Measurements from ENCODE around the gene PCGF1.

Gene PCGF1

GRCh38 chr2:74534411-74534810 lies 26.9 kb upstream of the PCGF1 start (continued):
- TF ChIP-seq, protein P1, sequence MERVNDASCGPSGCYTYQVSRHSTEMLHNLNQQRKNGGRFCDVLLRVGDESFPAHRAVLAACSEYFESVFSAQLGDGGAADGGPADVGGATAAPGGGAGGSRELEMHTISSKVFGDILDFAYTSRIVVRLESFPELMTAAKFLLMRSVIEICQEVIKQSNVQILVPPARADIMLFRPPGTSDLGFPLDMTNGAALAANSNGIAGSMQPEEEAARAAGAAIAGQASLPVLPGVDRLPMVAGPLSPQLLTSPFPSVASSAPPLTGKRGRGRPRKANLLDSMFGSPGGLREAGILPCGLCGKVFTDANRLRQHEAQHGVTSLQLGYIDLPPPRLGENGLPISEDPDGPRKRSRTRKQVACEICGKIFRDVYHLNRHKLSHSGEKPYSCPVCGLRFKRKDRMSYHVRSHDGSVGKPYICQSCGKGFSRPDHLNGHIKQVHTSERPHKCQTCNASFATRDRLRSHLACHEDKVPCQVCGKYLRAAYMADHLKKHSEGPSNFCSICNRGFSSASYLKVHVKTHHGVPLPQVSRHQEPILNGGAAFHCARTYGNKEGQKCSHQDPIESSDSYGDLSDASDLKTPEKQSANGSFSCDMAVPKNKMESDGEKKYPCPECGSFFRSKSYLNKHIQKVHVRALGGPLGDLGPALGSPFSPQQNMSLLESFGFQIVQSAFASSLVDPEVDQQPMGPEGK (CRISPR knock-in tag; IDR thresholded peaks at IDR 0.05; ENCODE audit: borderline replicate concordance): no peak
- no peak for TF ChIP-seq PPARA (CRISPR knock-in tag; IDR thresholded peaks at IDR 0.05; ENCODE audit: borderline replicate concordance)
- no peak for TF ChIP-seq GLIS3 (CRISPR knock-in tag; IDR thresholded peaks at IDR 0.05)
- no peak for TF ChIP-seq ZNF565 (CRISPR knock-in tag; conservative IDR thresholded peaks at IDR 0.05; ENCODE audit: low read depth)

DNA sequence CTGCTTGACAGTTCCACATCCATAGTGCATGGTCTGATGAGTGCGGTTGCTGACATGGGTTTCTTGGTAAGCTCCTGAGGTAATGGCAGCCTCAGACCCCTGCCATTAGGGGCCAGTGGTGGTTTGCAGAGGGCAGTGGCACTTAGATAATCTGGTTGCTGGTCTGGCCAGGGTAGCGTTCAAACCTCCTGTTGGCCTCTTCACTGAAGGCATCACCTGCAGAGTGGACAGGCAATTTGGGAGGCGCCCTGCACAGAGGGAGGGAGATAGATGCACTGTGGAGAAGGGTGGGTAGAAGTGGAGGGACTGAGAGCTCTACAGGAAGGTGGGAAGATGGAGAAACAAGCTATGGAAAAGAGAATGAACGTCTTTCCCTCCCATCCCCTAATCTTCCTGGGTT lies 26.0 kb upstream of the PCGF1 start:
- ATAC-seq: no peak
- no peak for TF ChIP-seq ZNF565 (CRISPR knock-in tag; conservative IDR thresholded peaks at IDR 0.05; ENCODE audit: low read depth)
- no peak for TF ChIP-seq CSRNP3 (CRISPR knock-in tag; IDR thresholded peaks at IDR 0.05)
- no peak for TF ChIP-seq CREB5 (CRISPR knock-in tag; IDR thresholded peaks at IDR 0.05; ENCODE audit: low read depth)
- TF ChIP-seq GLIS3 (CRISPR knock-in tag; IDR thresholded peaks at IDR 0.05): no peak
- no peak for TF ChIP-seq PPARA (CRISPR knock-in tag; IDR thresholded peaks at IDR 0.05; ENCODE audit: borderline replicate concordance)
- no peak for TF ChIP-seq ESRRG (CRISPR knock-in tag; IDR thresholded peaks at IDR 0.05)
- no peak for TF ChIP-seq OSR1 (CRISPR knock-in tag; IDR thresholded peaks at IDR 0.05)
- TF ChIP-seq CSDC2 (CRISPR knock-in tag; IDR thresholded peaks at IDR 0.05): no peak
- no peak for TF ChIP-seq ZFP30 (CRISPR knock-in tag; IDR thresholded peaks at IDR 0.05)
- TF ChIP-seq, protein P2, sequence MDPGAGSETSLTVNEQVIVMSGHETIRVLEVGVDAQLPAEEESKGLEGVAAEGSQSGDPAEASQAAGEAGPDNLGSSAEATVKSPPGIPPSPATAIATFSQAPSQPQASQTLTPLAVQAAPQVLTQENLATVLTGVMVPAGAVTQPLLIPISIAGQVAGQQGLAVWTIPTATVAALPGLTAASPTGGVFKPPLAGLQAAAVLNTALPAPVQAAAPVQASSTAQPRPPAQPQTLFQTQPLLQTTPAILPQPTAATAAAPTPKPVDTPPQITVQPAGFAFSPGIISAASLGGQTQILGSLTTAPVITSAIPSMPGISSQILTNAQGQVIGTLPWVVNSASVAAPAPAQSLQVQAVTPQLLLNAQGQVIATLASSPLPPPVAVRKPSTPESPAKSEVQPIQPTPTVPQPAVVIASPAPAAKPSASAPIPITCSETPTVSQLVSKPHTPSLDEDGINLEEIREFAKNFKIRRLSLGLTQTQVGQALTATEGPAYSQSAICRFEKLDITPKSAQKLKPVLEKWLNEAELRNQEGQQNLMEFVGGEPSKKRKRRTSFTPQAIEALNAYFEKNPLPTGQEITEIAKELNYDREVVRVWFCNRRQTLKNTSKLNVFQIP (CRISPR knock-in tag; IDR thresholded peaks at IDR 0.05; ENCODE audit: borderline replicate concordance, low read depth): no peak

- ATAC-seq: no peak
- TF ChIP-seq TSHZ2 (CRISPR knock-in tag; IDR thresholded peaks at IDR 0.05): no peak
- no peak for TF ChIP-seq ZFP30 (CRISPR knock-in tag; IDR thresholded peaks at IDR 0.05)
- TF ChIP-seq ZNF70 (CRISPR knock-in tag; IDR thresholded peaks at IDR 0.05): no peak
- no peak for TF ChIP-seq ZFP3 (CRISPR knock-in tag; IDR thresholded peaks at IDR 0.05)
- no peak for TF ChIP-seq ZNF565 (CRISPR knock-in tag; conservative IDR thresholded peaks at IDR 0.05; ENCODE audit: low read depth)
- TF ChIP-seq OSR1 (CRISPR knock-in tag; IDR thresholded peaks at IDR 0.05): no peak
- TF ChIP-seq TCF4 (CRISPR knock-in tag; IDR thresholded peaks at IDR 0.05; ENCODE audit: borderline replicate concordance): no peak
- TF ChIP-seq ZNF8 (CRISPR knock-in tag; IDR thresholded peaks at IDR 0.05): no peak
- TF ChIP-seq SNAI2 (CRISPR knock-in tag; IDR thresholded peaks at IDR 0.05): no peak
- TF ChIP-seq, protein P2 (CRISPR knock-in tag; IDR thresholded peaks at IDR 0.05; ENCODE audit: borderline replicate concordance, low read depth): no peak
- TF ChIP-seq GLIS3 (CRISPR knock-in tag; IDR thresholded peaks at IDR 0.05): no peak
Observed at GRCh38 chr2:74532222-74532621, 24.7 kb upstream of the PCGF1 start.

Data from SK-N-SH treated with all-trans-retinoic acid at 6 μM for 48 hours (cell line).